Prostate gland (tissue), 2 donors: ENCODE data around the gene MED16. TPM values are rescaled to one million over a fixed set of nuclear protein-coding genes. Genes with fewer than 3 reads are reported as not detected.

Experiments
- DNase-seq: peaks from one replicate; pipeline ENCODE4 v3.0.0-alpha.2; 2019; ENCODE audit warnings: low spot score
- H3K27ac ChIP-seq, 2 donors: fragments of 200-600 bp; sonication (generic); 2 replicates each; pipeline ENCODE4 v1.5.1; 2017 to 2019
- H3K27me3 ChIP-seq: fragments of 200-600 bp; sonication (generic); replicated peaks from 2 replicates; pipeline ENCODE4 v1.5.1; 2019; ENCODE audit not compliant: insufficient read depth
- H3K36me3 ChIP-seq, 2 donors: fragments of 200-600 bp; sonication (generic); 1 replicate in 1 of 2; 2 replicates in 1 of 2; pipeline versions ENCODE4 v1.5.1 to v1.8.1; 2017 to 2019
- H3K4me1 ChIP-seq: fragments of 200-600 bp; sonication (generic); replicated peaks from 2 replicates; pipeline ENCODE4 v1.5.1; 2019
- H3K4me3 ChIP-seq, 2 donors: fragments of 200-600 bp; sonication (generic); 2 replicates each; pipeline ENCODE4 v1.5.1; 2017 to 2019
- H3K9me3 ChIP-seq: fragments of 200-600 bp; sonication (generic); 2 replicates; pipeline ENCODE4 v1.5.1; 2017
- CTCF ChIP-seq, 4 experiments: fragments of 200-600 bp in 2 of 4; fragments of 450-650 bp in 2 of 4; sonication (generic) in 2 of 4; IDR thresholded peaks; 1 replicate in 3 of 4; 2 replicates in 1 of 4; pipeline ENCODE4 v1.5.1; 2016 to 2019; ENCODE audit warnings: antibody characterized with exemption in 4 of 4, mild to moderate bottlenecking in 2 of 4, moderate library complexity in 2 of 4
- POLR2A ChIP-seq: fragments of 450-650 bp; IDR thresholded peaks from one replicate; pipeline ENCODE4 v1.6.1; 2016; ENCODE audit warnings: antibody characterized with exemption, mild to moderate bottlenecking
- POLR2AphosphoS5 ChIP-seq: sonication (generic); formaldehyde crosslinking; IDR thresholded peaks from one replicate; pipeline ENCODE4 v1.6.1; 2017; ENCODE audit warnings: antibody characterized with exemption
- WGBS: methylation state at CpG from one replicate; pipeline ENCODE4 v1.1.5; 2018; 5-methylcytosine and 5-hydroxymethylcytosine counted together
- intact Hi-C: fragments of 100-400 bp; cut with DNase I; formaldehyde crosslinking; loops from one replicate; pipeline ENCODE4 v1.14.2; 2022
- total RNA-seq, 2 donors: library from RNA; depleted of rRNA; stranded (reverse); fragments of >200 nt; gene quantifications; one replicate each; pipeline ENCODE4 v1.1.0, GENCODE V29; 2016

Gene MED16
- total RNA-seq, 2 donors from 2014 or later = 65.1 to 114 TPM

DNA sequence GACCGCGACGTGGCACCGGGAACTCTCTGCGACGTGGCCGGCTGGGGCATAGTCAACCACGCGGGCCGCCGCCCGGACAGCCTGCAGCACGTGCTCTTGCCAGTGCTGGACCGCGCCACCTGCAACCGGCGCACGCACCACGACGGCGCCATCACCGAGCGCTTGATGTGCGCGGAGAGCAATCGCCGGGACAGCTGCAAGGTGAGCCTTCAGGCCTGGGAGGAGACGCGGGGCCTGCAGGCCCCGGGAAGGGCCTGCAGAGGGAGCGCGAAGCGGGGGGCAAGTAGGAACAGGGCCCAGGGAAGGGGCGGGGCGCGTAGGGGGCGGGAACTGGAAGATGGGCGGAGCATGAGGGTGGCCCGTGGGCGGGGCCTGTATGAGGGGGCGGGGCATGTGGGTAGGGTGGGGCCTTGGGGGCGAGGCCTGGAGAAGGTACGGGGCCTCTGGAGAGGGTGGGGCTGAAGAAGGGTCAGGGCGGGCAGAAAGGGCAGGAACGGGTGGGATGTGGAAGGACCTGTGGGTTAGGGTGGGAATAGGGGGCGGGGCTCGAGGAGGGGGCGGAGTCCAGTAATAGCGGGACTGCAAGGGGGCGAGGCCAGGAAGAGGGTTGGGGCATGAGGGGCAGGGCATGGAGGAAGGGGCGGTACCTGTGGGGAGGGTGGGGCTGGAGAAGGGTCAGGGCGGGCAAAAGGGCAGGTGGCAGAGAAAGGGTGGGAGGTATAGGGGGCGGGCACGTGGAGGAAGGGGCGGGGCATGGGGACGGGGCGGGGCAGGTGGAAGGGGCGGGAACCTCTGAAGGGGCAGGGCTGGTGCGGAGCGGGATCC is 31.0 kb downstream of the MED16 start:
- H3K27ac ChIP-seq = no peak overlapping the region
- WGBS = 19% methylated on average over 59 of the region's 60 CpGs
- no peaks in the 10 kb centered on the region for H3K27me3 ChIP-seq
- H3K4me3 ChIP-seq = no peak overlapping the region
- no peaks in the 10 kb centered on the region for H3K4me1 ChIP-seq
- intact Hi-C loops = loop anchor here (2.0 kb wide), 1 partner anchor 59 kb away; no protein-coding TSS in a partner anchor
- no peaks in the 10 kb centered on the region for H3K9me3 ChIP-seq
- no peak for TF ChIP-seq CTCF (IDR thresholded peaks at IDR 0.05)
- no peak for TF ChIP-seq POLR2A
- TF ChIP-seq POLR2AphosphoS5 = no peak
- no peaks in the 10 kb centered on the region for H3K36me3 ChIP-seq
- no peak for DNase-seq

- 49% methylated on average over 23 of the region's 35 CpGs for WGBS
- no peak for DNase-seq
- intact Hi-C loops = no loop called here
- H3K27ac ChIP-seq = no peak overlapping the region
- H3K4me1 ChIP-seq = no peaks in the 10 kb centered on the region
- H3K9me3 ChIP-seq = no peaks in the 10 kb centered on the region
- no peaks in the 10 kb centered on the region for H3K36me3 ChIP-seq
- H3K4me3 ChIP-seq = no peak overlapping the region
- TF ChIP-seq CTCF (IDR thresholded peaks at IDR 0.05) (no peak), POLR2A (no peak), POLR2AphosphoS5 (no peak)
- no peaks in the 10 kb centered on the region for H3K27me3 ChIP-seq
Measured at GRCh38 chr19:861141-861755, 31.7 kb downstream of the MED16 start.

DNA sequence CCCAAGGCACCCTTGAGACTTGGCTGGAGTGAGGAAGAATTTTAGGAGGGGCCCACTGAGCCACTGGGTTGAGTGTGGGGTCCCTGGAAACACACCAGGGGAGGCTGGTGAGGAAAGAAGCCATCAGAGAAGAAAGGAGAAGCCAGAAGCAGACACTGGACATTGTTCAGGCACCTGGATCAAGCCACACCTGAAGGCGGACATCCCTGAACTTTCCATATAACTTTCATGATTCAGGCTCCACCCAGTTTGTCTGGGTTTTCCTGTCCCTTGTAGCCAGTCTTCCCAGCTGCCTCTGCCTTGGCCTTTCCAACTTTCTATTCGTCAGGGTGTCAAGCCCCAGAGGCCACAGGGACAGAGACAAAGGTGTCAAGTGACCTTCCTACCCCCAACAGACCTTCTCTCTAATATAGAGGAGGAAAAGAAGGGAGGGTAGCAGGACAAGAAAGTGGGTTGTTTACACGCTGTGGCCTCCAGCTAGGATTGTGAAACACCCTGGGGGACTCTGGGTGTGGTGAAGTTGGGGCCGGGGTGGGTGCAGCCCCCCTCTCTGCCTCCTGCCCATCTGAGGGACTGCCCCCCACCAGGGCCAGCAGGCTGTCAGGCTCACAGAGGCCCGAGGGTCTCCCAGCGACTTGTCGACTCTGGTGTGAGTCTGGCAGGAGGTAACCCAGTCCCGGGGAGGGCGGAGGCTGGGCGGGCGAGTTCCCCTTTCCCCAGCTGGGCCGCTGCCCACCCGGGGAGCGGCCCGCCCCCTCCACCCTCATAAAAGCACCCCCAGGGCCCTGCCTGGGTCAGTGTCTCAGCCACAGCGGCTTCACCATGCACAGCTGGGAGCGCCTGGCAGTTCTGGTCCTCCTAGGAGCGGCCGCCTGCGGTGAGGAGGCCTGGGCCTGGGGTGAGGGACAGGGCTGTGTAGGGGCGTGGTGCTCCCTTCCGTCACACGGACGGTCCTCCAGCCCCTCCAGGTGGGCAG is 33.8 kb downstream of the MED16 start, which contains the start of gene CFD:
Gene CFD, plus strand, starts transcription at position 797 of the 976 bp plus-strand sequence. Its CDS starts 26 bp downstream, at position 823.
- Histone ChIP-seq H3K27ac (peak within 1 kb of the TSS in 1 of 2 donors; percentile 63), H3K9me3 (no peaks in the 10 kb centered on the region), H3K27me3 (no peaks in the 10 kb centered on the region), H3K4me1 (no peaks in the 10 kb centered on the region), H3K4me3 (peak within 1 kb of the TSS; percentile 25), H3K36me3 (no peaks in the 10 kb centered on the region)
- intact Hi-C loops = loop anchor here (5.0 kb wide), 1 partner anchor 57 kb away; no protein-coding TSS in a partner anchor
- 34% methylated on average over 24 of the region's 24 CpGs for whole genome bisulfite sequencing
- DNase-seq = no peak
- TF ChIP-seq CTCF (IDR thresholded peaks at IDR 0.05) (no peak), POLR2A (no peak), POLR2AphosphoS5 (no peak)

- no peak for TF ChIP-seq POLR2AphosphoS5
- no peak for TF ChIP-seq POLR2A
- no peak for TF ChIP-seq CTCF (IDR thresholded peaks at IDR 0.05)
- H3K4me1 ChIP-seq = no peaks in the 10 kb centered on the region
- intact Hi-C loops = loop anchor here (5.0 kb wide), 1 partner anchor 56 kb away; no protein-coding TSS in a partner anchor
- no peaks in the 10 kb centered on the region for H3K27me3 ChIP-seq
- H3K27ac ChIP-seq = no peak overlapping the region
- H3K9me3 ChIP-seq = no peaks in the 10 kb centered on the region
- DNase-seq = no peak
- H3K36me3 ChIP-seq = no peaks in the 10 kb centered on the region
- WGBS = 83% methylated on average over 9 of the region's 9 CpGs
- no peak overlapping the region for H3K4me3 ChIP-seq
Measured at GRCh38 chr19:858284-858683, 34.7 kb downstream of the MED16 start.
